HG03066 (cell line): ENCODE measurements around the gene YAE1.
"Not testable (repeated sequence)": the region's sequence is repeated elsewhere in the genome, so short reads cannot be mapped to it uniquely, and the experiment has no call there.

Experiments used
- ATAC-seq: cut with Tn5 transposase; IDR thresholded peaks from one replicate; pipeline ENCODE4 v1.9.1; 2021; ENCODE audit warnings: low read depth; ENCODE audit not compliant: unreplicated experiment

The YAE1 gene

DNA sequence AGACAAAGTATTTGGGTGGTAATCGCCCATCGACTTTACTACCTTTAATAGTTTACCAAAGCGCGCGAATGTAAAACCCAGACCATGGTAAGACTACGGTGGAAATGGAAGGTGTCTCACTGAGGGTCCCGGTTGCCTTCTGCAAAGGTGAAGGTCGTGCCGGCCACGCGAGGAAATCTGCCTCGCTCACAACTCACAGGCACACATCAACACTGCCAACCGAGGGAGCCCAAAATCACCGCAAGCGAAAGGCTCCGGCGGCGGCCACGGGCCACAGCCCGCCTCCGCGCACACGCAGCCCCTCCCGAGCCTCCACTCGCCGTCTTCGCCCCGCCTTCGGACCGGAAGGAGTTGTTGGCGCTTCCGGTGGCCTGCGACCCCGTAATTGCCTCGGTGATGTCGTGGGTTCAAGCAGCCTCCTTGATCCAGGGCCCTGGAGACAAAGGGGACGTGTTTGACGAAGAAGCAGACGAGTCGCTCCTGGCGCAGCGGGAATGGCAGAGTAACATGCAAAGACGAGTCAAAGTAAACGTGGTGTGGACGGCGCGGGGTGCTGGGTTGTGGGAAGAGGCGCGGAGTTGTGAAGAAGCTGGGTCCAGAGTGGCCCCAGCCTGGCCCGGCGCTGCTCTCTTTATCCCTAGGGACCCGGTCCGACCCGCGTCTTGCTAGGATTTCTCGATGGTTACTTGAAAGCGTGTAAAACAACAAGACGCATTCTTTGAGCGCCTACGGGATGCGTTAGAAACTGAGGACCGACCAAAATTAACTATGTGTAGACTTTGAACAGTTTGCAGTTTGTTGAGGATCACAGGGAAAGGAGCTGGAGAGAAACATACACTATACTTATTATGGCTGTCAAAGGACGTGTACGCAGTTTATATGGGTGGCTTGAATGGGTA lies at the start of gene YAE1:
TSS of gene YAE1 (plus strand) at position 382 of the 899 bp plus-strand sequence. CDS start at position 397, 15 bp downstream.
- ATAC-seq = peak; percentile 98

- ATAC-seq = no peak
Measured at GRCh38 chr7:39516498-39516897, 49.7 kb upstream of the YAE1 start.

GRCh38 chr7:39517240-39517639 lies 49.0 kb upstream of the YAE1 start:
- ATAC-seq = no peak

- no peak for ATAC-seq
Measured at GRCh38 chr7:39525926-39526325, 40.3 kb upstream of the YAE1 start.

GRCh38 chr7:39526666-39527065 lies 39.5 kb upstream of the YAE1 start:
- ATAC-seq = no peak

DNA sequence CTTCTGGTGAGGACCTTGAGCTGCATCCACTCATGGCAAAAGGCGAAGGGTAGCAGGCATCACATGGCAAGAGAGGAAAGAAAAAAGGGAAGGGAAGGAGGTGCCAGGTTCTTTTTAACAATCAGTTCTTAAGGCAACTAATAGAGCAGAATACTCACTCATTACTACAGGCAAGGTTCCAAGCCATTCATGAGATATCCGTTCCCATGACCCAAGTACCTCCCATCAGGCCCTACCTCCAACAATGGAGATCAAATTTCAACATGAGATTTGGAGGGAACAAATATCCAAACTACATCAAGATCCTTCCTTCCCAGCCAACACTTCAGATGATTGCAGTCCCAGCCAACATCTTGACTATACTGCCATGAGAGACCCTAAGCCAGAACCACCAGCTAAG lies 38.9 kb upstream of the YAE1 start:
- ATAC-seq = no peak

- no peak for ATAC-seq
Measured at GRCh38 chr7:39527951-39528350, 38.3 kb upstream of the YAE1 start.

GRCh38 chr7:39528849-39529248 lies 37.4 kb upstream of the YAE1 start:
- no peak for ATAC-seq

DNA sequence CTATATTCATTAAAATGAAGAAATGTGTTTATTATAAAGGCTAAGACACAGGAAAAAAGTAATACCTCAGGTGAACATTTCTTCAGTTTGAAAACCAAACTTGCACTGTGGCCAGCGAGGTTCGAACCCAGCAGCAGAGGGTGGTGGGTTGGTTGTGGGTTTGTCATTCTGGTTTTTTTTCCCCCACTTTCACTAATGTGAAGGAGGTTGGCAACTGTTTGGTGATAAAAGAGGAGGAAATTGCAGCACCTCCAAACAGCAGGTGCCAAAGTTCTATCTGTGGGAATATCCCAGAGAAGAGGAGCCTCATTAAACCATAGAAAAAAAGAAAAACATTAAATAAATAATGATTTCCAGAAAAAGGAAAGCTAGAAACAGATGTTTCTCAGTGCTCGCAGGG lies 36.6 kb upstream of the YAE1 start:
- ATAC-seq = no peak

DNA sequence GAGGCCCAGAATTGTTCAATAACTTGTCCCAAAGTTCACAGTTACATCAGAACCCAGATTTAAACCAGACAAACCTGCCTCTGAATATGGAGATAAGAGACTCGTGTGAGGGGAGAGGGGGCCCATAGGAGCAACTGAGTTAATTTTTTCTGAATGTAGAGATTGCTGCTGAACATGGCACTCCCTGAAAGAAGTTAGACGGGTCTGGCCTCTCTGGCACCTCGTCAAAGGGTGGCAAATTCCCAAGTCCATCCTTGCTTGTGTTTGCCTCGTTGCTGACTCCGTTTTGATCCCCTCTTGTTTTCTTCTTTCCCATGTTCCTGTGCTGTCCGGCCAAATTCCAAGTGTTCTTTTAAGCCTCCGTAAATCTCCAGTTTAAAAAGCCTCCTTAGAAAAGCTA lies 35.2 kb upstream of the YAE1 start:
- no peak for ATAC-seq

DNA sequence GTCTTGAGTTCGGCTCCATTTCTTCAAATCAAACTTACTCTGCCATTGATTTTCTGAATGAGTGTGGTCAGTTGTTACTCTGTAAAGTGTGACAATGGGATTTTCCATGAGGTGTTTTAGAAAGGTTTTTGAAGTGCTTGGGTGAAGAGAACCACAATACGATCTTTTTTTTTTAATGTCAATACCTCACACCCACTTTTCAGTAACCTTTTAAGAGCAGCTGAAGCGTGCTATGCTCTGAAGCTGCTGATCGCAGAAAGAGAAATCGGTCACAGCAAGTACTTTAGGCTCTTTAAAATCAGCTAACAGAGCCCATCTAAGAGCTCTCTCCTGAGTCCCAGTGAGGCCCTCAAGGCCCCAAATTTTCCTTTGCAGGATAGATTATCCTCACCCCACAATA lies 34.4 kb upstream of the YAE1 start:
- no peak for ATAC-seq

DNA sequence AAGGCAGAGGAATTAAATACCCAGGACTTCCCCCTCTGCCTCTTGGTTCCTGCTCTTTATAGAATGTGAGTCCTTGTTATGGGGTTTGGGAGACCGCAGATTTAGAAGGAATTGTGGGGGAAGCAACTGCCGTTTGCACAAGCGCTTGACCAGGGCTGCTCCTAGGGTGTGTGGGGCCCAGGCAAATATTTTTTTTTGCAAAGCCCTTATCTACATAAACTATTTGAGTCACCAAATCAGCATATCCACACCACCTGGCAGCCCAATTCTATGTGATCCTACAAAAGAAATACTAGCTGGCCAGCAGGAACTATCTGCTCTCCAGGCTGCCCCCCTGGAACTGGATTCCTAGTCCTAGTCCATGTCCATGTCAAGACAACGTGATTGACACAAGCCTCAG lies 33.4 kb upstream of the YAE1 start:
- no peak for ATAC-seq

DNA sequence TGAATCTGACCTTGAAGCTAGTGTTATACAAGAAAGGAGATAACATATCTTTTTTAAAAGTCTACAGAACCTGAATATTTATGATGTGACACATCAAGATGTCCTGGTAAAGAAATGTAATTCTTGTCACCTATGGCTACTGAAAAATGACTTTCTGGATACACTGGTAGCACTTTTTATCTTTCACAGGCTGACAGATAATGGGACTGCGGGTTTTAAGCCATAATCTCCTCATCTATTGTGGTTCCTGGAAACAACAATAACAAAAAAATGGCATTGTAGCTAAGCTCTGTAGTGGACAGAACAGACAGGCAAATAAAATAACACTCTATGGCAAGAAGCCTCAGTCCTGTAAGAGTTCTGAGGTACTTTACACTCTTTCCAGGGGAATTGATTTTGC lies 31.6 kb upstream of the YAE1 start:
- ATAC-seq = no peak

GRCh38 chr7:39535064-39535463 lies 31.1 kb upstream of the YAE1 start:
- ATAC-seq = no peak

DNA sequence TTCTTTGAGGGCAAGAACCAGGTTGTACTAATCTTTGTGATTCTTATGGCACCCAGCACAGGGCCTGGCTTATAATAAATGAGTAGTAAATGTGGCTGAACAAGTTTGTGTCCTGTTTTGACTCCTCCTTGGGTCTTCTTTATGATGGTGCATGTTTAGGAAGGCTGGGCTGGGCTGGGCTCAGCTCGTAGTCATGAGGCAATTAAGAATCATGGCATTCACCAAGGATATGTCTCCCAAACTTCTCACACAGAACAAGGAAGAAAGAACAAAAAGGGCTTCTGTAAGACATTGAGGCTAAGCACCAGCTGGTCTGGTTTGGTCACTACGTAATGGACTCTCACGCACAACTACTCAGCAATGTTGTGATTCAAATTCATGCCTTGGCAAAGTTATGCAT lies 30.5 kb upstream of the YAE1 start:
- ATAC-seq = no peak

DNA sequence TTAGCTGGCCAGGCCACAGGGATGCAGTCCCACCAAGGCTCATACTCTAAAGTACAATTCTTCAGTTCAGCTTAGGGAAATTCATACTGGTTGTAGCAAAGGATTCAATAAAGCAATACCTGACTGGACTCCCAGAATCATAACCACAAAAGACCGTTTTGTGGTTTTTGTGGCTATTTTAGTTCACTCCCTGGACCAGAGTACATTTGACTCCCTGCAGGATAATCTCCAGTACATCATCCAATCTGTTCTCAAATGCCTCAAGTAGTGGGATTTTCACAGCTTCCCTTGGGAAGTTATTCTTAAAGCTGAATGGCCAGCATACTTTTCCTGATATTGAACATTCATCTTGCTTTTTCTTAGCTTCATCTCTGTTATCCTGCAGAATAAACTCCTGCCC lies 29.3 kb upstream of the YAE1 start:
- no peak for ATAC-seq

- ATAC-seq = no peak
Measured at GRCh38 chr7:39539816-39540215, 26.4 kb upstream of the YAE1 start.

- no peak for ATAC-seq
Measured at GRCh38 chr7:39540320-39540719, 25.9 kb upstream of the YAE1 start.

GRCh38 chr7:39541511-39541910 lies 24.7 kb upstream of the YAE1 start:
- no peak for ATAC-seq

DNA sequence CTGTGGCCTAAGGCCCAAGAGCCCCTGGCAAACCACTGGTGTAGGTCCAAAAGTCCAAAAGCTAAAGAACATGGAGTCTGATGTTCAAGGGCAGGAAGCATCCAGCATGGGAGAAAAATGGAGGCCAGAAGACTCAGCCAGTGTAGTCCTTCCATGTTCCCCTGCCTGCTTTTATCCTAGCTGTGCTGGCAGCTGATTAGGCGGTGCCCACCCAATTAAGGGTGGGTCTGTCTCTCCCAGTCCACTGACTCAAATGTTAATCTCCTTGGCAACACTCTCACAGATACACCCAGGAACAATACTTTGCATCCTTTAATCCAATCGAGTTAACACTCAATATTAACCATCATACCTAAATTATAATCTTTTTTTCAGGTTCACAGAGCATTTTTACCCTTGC lies 21.4 kb upstream of the YAE1 start:
- not testable (repeated sequence) for ATAC-seq

DNA sequence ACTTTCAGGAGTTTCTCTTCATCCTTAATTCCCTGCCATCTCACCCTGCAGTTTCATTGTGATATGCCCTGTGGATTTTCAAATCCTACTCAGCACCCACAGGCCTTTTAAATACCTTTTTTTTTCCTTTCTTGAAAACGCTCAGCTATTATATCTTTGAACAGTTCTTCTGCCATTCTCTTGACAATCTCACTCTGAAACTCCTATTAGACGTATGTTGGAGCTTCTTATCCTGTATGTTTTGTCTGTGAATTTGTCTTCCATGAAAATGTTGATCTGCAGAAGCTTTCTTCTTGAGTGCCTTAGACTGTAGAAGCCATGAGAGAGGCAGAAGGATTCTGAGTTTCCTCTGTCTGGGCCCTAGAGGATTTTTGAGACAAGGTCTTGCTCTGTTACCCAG lies 18.9 kb upstream of the YAE1 start:
- ATAC-seq = no peak

DNA sequence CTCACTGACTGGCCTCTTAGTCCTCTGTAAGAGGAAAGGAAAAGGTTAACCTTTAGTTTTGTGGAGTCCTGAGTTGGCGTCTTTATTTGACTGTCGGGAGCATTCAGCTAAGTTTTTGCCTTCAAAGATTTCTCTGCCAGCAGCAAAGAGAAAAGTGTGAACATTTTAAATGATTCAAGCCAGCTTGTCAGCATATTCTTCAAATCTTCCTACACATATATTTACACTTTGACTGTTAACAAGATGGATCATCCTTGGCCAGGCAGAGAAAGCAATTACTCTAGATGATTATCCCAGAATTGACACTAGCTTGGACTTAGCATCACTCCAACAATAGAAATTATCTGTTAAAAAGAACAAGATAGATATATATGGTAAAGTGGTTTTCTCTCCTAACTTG lies 15.8 kb upstream of the YAE1 start:
- no peak for ATAC-seq

DNA sequence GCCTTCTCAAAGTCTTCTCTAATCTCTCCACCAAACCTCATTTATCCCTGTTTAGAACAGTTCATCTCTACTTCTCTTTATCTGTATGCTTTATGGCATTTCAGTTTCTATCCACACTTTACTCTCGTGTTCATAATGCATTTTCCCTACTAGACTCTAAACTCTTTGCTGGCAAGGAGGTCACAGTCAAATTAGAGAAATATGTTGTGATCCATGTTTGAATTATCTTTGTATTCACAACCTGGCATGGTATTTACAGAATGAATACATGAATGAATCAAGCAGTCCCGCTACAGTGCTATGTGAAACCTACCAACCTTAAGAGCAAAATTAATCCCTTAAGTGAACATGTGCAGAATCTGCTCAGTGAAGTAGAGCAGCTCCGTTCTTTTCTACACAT lies 12.8 kb upstream of the YAE1 start:
- no peak for ATAC-seq
